Progenitor cell of endocrine pancreas (in vitro differentiated cells): ENCODE results near the gene COQ8A. TPM values are rescaled to one million over a fixed set of nuclear protein-coding genes. Genes with fewer than 3 reads are reported as not detected.

Experiments used
- DNase-seq: peaks from one replicate; pipeline ENCODE4 v3.0.0; 2021; ENCODE audit warnings: low spot score; ENCODE audit not compliant: unreplicated experiment
- H3K27ac Mint-ChIP-seq: 2 replicates; pipeline ENCODE4 v1.8.0; 2021; ENCODE audit warnings: mild to moderate bottlenecking, moderate library complexity, mixed read lengths
- H3K27me3 Mint-ChIP-seq: 2 replicates; pipeline ENCODE4 v1.8.0; 2021; ENCODE audit warnings: mixed read lengths
- H3K36me3 Mint-ChIP-seq: 2 replicates; pipeline ENCODE4 v1.8.0; 2022; ENCODE audit warnings: mixed read lengths; ENCODE audit not compliant: insufficient read depth
- H3K4me1 Mint-ChIP-seq: 2 replicates; pipeline ENCODE4 v1.8.0; 2021; ENCODE audit warnings: low read depth, mixed read lengths
- H3K4me3 Mint-ChIP-seq: 2 replicates; pipeline ENCODE4 v1.8.0; 2021; ENCODE audit warnings: low read depth, mild to moderate bottlenecking, moderate library complexity, mixed read lengths
- H3K9me3 Mint-ChIP-seq: 2 replicates; pipeline ENCODE4 v1.8.0; 2021; ENCODE audit warnings: low read depth, mixed read lengths
- CTCF ChIP-seq: fragments of 200-600 bp; sonication (generic); IDR thresholded peaks from one replicate; pipeline ENCODE4 v1.5.0; 2021; ENCODE audit warnings: antibody characterized with exemption, mild to moderate bottlenecking; ENCODE audit not compliant: unreplicated experiment
- total RNA-seq: library from RNA; stranded (reverse); gene quantifications from 2 replicates; pipeline ENCODE4 v1.2.1, GENCODE V29; 2021

COQ8A gene
- total RNA-seq, 1 donor from 2014 or later: 31.0 TPM

- Mint-ChIP-seq H3K4me3 (no peak overlapping the region), H3K27ac (no peak overlapping the region), H3K36me3 (peaks cover 6% of the 10 kb centered on the region), H3K9me3 (peaks cover 6% of the 10 kb centered on the region), H3K27me3 (no peaks in the 10 kb centered on the region), H3K4me1 (peaks cover 22% of the 10 kb centered on the region)
- no peak for DNase-seq
- TF ChIP-seq CTCF: no peak
These were observed 36.3 kb downstream of the COQ8A start for GRCh38 chr1:226976276-226976977.

GRCh38 chr1:226976978-226977642 is 37.0 kb downstream of the COQ8A start:
- H3K4me1 Mint-ChIP-seq: peaks cover 22% of the 10 kb centered on the region
- no peak for TF ChIP-seq CTCF
- no peak overlapping the region for H3K4me3 Mint-ChIP-seq
- no peaks in the 10 kb centered on the region for H3K36me3 Mint-ChIP-seq
- no peak for DNase-seq
- no peaks in the 10 kb centered on the region for H3K27me3 Mint-ChIP-seq
- H3K9me3 Mint-ChIP-seq: peaks cover under 1% of the 10 kb centered on the region
- no peak overlapping the region for H3K27ac Mint-ChIP-seq

GRCh38 chr1:226977643-226978431 is 37.7 kb downstream of the COQ8A start:
- no peak for TF ChIP-seq CTCF
- Mint-ChIP-seq H3K9me3 (no peaks in the 10 kb centered on the region), H3K4me1 (peaks cover 22% of the 10 kb centered on the region), H3K4me3 (no peak overlapping the region), H3K27ac (no peak overlapping the region), H3K36me3 (no peaks in the 10 kb centered on the region), H3K27me3 (no peaks in the 10 kb centered on the region)
- no peak for DNase-seq

- Mint-ChIP-seq H3K36me3 (peaks cover 2% of the 10 kb centered on the region), H3K9me3 (no peaks in the 10 kb centered on the region), H3K27ac (no peak overlapping the region), H3K4me3 (no peak overlapping the region), H3K4me1 (peaks cover 20% of the 10 kb centered on the region), H3K27me3 (no peaks in the 10 kb centered on the region)
- DNase-seq: no peak
- no peak for TF ChIP-seq CTCF
These were observed 38.5 kb downstream of the COQ8A start for GRCh38 chr1:226978432-226979114.

GRCh38 chr1:226979115-226979516 is 39.0 kb downstream of the COQ8A start:
- no peak for TF ChIP-seq CTCF
- no peak for DNase-seq
- peaks cover 2% of the 10 kb centered on the region for H3K36me3 Mint-ChIP-seq
- peaks cover 15% of the 10 kb centered on the region for H3K4me1 Mint-ChIP-seq
- H3K27ac Mint-ChIP-seq: no peak overlapping the region
- H3K9me3 Mint-ChIP-seq: no peaks in the 10 kb centered on the region
- no peaks in the 10 kb centered on the region for H3K27me3 Mint-ChIP-seq
- H3K4me3 Mint-ChIP-seq: no peak overlapping the region
